B cell (primary cell): ENCODE measurements around the gene PRDM15. TPM values are rescaled to one million over a fixed set of nuclear protein-coding genes. Genes with fewer than 3 reads are reported as not detected.

Experiments
- ATAC-seq: fragments of 200-7000 bp; cut with Tn5 transposase; one replicate; pipeline ENCODE4 v1.10.0; 2021; ENCODE audit warnings: low read depth, mild to moderate bottlenecking, moderate number of reproducible peaks, moderate library complexity
- CTCF ChIA-PET: fragments of 350-600 bp; sonication (Branson Sonifier 250); formaldehyde crosslinking; loops from one replicate; lab custom pipeline; 2021; ENCODE audit warnings: antibody characterized with exemption, inconsistent platforms; lab: Charles Lee
- POLR2A ChIA-PET: fragments of 350-600 bp; sonication (Branson Sonifier 250); formaldehyde crosslinking; loops from one replicate; lab custom pipeline; 2021; ENCODE audit warnings: antibody characterized with exemption; lab: Charles Lee
- DNase-seq: peaks from one replicate; pipeline ENCODE4 v3.0.0; 2013
- H2AFZ ChIP-seq: 2 replicates; pipeline ENCODE4 v1.6.1; 2012; ENCODE audit warnings: mild to moderate bottlenecking, low read depth, low read length; ENCODE audit not compliant: insufficient read depth, poor library complexity, severe bottlenecking
- H3K27ac ChIP-seq, 2 donors: 1 replicate in 1 of 2; 2 replicates in 1 of 2; pipeline ENCODE4 v1.5.1; 2012 to 2013; ENCODE audit warnings: low read length in 2 of 2, mild to moderate bottlenecking in 2 of 2, moderate library complexity in 1 of 2
- H3K27me3 ChIP-seq, 4 experiments: fragments of 200-600 bp in 1 of 4; sonication (generic) in 1 of 4; replicated peaks in 1 of 4; 1 replicate in 2 of 4; 2 replicates in 2 of 4; pipeline versions ENCODE4 v1.6.1 to v1.7.0; 2013 to 2016; ENCODE audit warnings: low read length in 3 of 4, mild to moderate bottlenecking in 2 of 4, mixed read lengths in 1 of 4, moderate library complexity in 1 of 4; ENCODE audit not compliant: insufficient read depth in 4 of 4, control insufficient read depth in 3 of 4; ENCODE audit errors: control extremely low read depth in 1 of 4
- H3K36me3 ChIP-seq, 2 experiments: replicated peaks in 1 of 2; 1 replicate in 1 of 2; 2 replicates in 1 of 2; pipeline versions ENCODE4 v1.6.1 to v1.7.1; 2013; ENCODE audit warnings: low read length in 1 of 2; ENCODE audit not compliant: insufficient read depth in 2 of 2, control insufficient read depth in 1 of 2; ENCODE audit errors: control extremely low read depth in 1 of 2, extremely low read depth in 1 of 2
- H3K4me1 ChIP-seq, 2 donors: fragments of 200-600 bp in 1 of 2; sonication (generic) in 1 of 2; 1 replicate in 1 of 2; 2 replicates in 1 of 2; pipeline versions ENCODE4 v1.5.1 to v1.6.1; 2013 to 2017; ENCODE audit warnings: low read length in 2 of 2; ENCODE audit not compliant: control insufficient read depth in 2 of 2, insufficient read depth in 2 of 2
- H3K4me2 ChIP-seq: replicated peaks from 2 replicates; pipeline ENCODE3; 2012; ENCODE audit warnings: mild to moderate bottlenecking, low read depth, low read length; ENCODE audit not compliant: poor library complexity, severe bottlenecking
- H3K4me3 ChIP-seq, 5 experiments: fragments of 200-600 bp in 1 of 5; sonication (generic) in 1 of 5; 1 replicate in 3 of 5; 2 replicates in 2 of 5; pipeline versions ENCODE4 v1.5.1 to v1.7.0; 2011 to 2016; ENCODE audit warnings: low read length in 4 of 5, mild to moderate bottlenecking in 4 of 5, low read depth in 2 of 5, control low read depth in 1 of 5, moderate library complexity in 1 of 5; ENCODE audit not compliant: insufficient read depth in 1 of 5; ENCODE audit errors: control extremely low read depth in 1 of 5, extremely low read depth in 1 of 5
- H3K79me2 ChIP-seq: fragments of 200-600 bp; sonication (generic); one replicate; pipeline ENCODE4 v1.6.0; 2016; ENCODE audit warnings: low read length; ENCODE audit not compliant: control insufficient read depth, insufficient read depth
- H3K9ac ChIP-seq: fragments of 200-600 bp; sonication (generic); 2 replicates; pipeline ENCODE4 v1.6.1; 2017; ENCODE audit warnings: mild to moderate bottlenecking, low read length, moderate library complexity
- H3K9me3 ChIP-seq, 3 donors: one replicate each; pipeline versions ENCODE4 v1.6.1 to v1.7.1; 2013; ENCODE audit warnings: low read length in 2 of 3; ENCODE audit not compliant: control insufficient read depth in 2 of 3, insufficient read depth in 1 of 3; ENCODE audit errors: control extremely low read depth in 1 of 3
- H4K20me1 ChIP-seq: 2 replicates; pipeline ENCODE4 v1.6.0; 2012; ENCODE audit warnings: mild to moderate bottlenecking, low read length; ENCODE audit not compliant: insufficient read depth, control insufficient read depth, poor library complexity, severe bottlenecking
- H3K27ac Mint-ChIP-seq: one replicate; pipeline ENCODE4 v1.8.0; 2021; ENCODE audit warnings: mixed read lengths
- H3K27me3 Mint-ChIP-seq: one replicate; pipeline ENCODE4 v1.8.0; 2021; ENCODE audit warnings: mixed read lengths
- H3K4me1 Mint-ChIP-seq: one replicate; pipeline ENCODE4 v1.8.0; 2021; ENCODE audit warnings: mixed read lengths
- H3K4me3 Mint-ChIP-seq: one replicate; pipeline ENCODE4 v1.8.0; 2021; ENCODE audit warnings: mixed read lengths
- H3K9me3 Mint-ChIP-seq: one replicate; pipeline ENCODE4 v1.8.0; 2022; ENCODE audit warnings: mixed read lengths; ENCODE audit not compliant: insufficient read depth
- EZH2 ChIP-seq: IDR thresholded peaks from 2 replicates; pipeline ENCODE4 v1.6.1; 2012; ENCODE audit warnings: borderline replicate concordance, low read depth, mild to moderate bottlenecking, moderate library complexity, low read length; ENCODE audit not compliant: insufficient read depth, poor library complexity, severe bottlenecking
- WGBS: methylation state at CpG from one replicate; pipeline ENCODE4 v1.1.5; 2013; ENCODE audit warnings: missing lambda C conversion rate; ENCODE audit not compliant: insufficient coverage; 5-methylcytosine and 5-hydroxymethylcytosine counted together
- intact Hi-C: fragments of 100-400 bp; cut with micrococcal nuclease; formaldehyde crosslinking; loops from one replicate; pipeline ENCODE4 v1.10.0; 2022
- polyA plus RNA-seq: library from polyadenylated mRNA; depleted of rRNA; stranded (reverse); fragments of >200 nt; gene quantifications from 2 replicates; pipeline ENCODE4 v1.2.3, GENCODE V29; 2012
- total RNA-seq, 2 donors: library from RNA; stranded (reverse); fragments of 120-200 nt in 1 of 2; gene quantifications; 1 replicate in 1 of 2; 2 replicates in 1 of 2; pipeline versions ENCODE4 v1.2.3 to v1.2.4, GENCODE V29; 2013 to 2022
- TF ChIP-seq, protein P1 (sequence below): fragments of 200-600 bp; IDR thresholded peaks from one replicate; pipeline ENCODE4 v1.8.0; 2022; ENCODE audit warnings: antibody characterized with exemption, mild to moderate bottlenecking

Gene PRDM15
- total and polyA plus RNA-seq, 2 donors (not counting 1 experiment from before 2014, with no cell fraction given) = 21.3 to 29.2 TPM

DNA sequence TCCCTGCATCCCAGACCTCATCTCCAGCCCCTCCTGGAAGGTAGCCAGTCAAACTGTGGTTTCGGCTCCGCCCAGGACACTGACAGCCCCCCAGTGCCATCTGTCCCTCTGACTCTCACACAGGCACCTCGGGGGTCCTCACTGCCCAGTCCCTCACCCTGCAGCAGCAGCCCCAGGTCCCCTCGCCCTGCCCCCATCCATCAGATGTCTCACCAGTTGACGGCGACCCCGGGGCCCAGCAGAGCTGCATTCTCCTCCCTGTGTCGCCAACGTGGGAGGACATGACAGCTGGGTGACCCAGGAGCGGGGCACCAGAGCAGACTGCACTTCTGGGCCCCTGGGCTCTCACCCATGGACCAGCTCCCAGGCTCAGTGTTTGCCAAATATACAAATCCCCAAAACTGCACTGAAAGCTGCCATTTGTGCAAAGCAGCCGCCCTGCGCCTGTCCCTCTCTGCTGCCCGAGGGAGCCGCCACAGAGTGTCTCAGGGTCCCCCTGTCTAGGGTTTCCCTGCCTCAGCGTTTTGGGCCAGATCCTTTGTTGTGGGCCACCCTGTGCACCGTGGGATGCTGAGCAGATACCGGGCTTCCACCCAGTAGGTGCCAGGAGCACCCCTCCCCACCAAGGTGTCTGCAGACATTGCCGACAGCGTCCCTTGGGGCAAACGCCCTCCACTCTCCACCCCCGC is 48.2 kb downstream of the PRDM15 start:
- H3K4me1 ChIP-seq = peaks cover 6 to 32% of the 10 kb centered on the region in 2 donors
- 98% methylated on average over 17 of the region's 21 CpGs for WGBS
- CTCF ChIA-PET = no interaction called here
- H3K27me3 ChIP-seq = no peaks in the 10 kb centered on the region
- Mint-ChIP-seq H3K9me3 (no peaks in the 10 kb centered on the region), H3K4me1 (peaks cover 30% of the 10 kb centered on the region), H3K27me3 (no peaks in the 10 kb centered on the region), H3K27ac (no peak overlapping the region), H3K4me3 (no peak overlapping the region)
- no peaks in the 10 kb centered on the region for H4K20me1 ChIP-seq
- no peak overlapping the region for H2AFZ ChIP-seq
- H3K9me3 ChIP-seq = no peaks in the 10 kb centered on the region
- H3K79me2 ChIP-seq = no peaks in the 10 kb centered on the region
- no peak overlapping the region for H3K4me3 ChIP-seq
- no peak for ATAC-seq
- H3K27ac ChIP-seq = no peak overlapping the region
- peaks cover 0 to 24% of the 10 kb centered on the region in 2 experiments for H3K36me3 ChIP-seq
- intact Hi-C loops = loop anchor here (5.0 kb wide), 1 partner anchor 36 kb away; no protein-coding TSS in a partner anchor
- no peak overlapping the region for H3K4me2 ChIP-seq
- no peak for DNase-seq
- TF ChIP-seq EZH2 = no peak
- TF ChIP-seq, protein P1, sequence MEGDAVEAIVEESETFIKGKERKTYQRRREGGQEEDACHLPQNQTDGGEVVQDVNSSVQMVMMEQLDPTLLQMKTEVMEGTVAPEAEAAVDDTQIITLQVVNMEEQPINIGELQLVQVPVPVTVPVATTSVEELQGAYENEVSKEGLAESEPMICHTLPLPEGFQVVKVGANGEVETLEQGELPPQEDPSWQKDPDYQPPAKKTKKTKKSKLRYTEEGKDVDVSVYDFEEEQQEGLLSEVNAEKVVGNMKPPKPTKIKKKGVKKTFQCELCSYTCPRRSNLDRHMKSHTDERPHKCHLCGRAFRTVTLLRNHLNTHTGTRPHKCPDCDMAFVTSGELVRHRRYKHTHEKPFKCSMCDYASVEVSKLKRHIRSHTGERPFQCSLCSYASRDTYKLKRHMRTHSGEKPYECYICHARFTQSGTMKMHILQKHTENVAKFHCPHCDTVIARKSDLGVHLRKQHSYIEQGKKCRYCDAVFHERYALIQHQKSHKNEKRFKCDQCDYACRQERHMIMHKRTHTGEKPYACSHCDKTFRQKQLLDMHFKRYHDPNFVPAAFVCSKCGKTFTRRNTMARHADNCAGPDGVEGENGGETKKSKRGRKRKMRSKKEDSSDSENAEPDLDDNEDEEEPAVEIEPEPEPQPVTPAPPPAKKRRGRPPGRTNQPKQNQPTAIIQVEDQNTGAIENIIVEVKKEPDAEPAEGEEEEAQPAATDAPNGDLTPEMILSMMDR = no peak
- no peak overlapping the region for H3K9ac ChIP-seq
- POLR2A ChIA-PET = no interaction called here

- Mint-ChIP-seq H3K27ac (no peak overlapping the region), H3K27me3 (no peaks in the 10 kb centered on the region), H3K9me3 (no peaks in the 10 kb centered on the region), H3K4me3 (no peak overlapping the region), H3K4me1 (peaks cover 24% of the 10 kb centered on the region)
- H3K9ac ChIP-seq = no peak overlapping the region
- no peaks in the 10 kb centered on the region for H3K27me3 ChIP-seq
- no peak overlapping the region for H2AFZ ChIP-seq
- DNase-seq (no peak), ATAC-seq (no peak)
- ChIA-PET POLR2A (no interaction called here), CTCF (no interaction called here)
- no peaks in the 10 kb centered on the region for H3K79me2 ChIP-seq
- H4K20me1 ChIP-seq = no peaks in the 10 kb centered on the region
- H3K4me3 ChIP-seq = no peak overlapping the region
- H3K9me3 ChIP-seq = no peaks in the 10 kb centered on the region
- H3K4me1 ChIP-seq = peaks cover 6 to 25% of the 10 kb centered on the region in 2 donors
- intact Hi-C loops = loop anchor here (5.0 kb wide), 1 partner anchor 37 kb away; no protein-coding TSS in a partner anchor
- no peak overlapping the region for H3K4me2 ChIP-seq
- 100% methylated on average over 2 of the region's 2 CpGs for WGBS
- H3K27ac ChIP-seq = no peak overlapping the region
- peaks cover 0 to 25% of the 10 kb centered on the region in 2 experiments for H3K36me3 ChIP-seq
- TF ChIP-seq EZH2 = no peak
- TF ChIP-seq, protein P1 = no peak
These were observed 48.9 kb downstream of the PRDM15 start for GRCh38 chr21:41830145-41830707.
